SK-N-SH (cell line): Measurements from ENCODE around the gene HSPA6. TPM values are rescaled to one million over a fixed set of nuclear protein-coding genes. Genes with fewer than 3 reads are reported as not detected.
"Not testable (repeated sequence)": the region's sequence is repeated elsewhere in the genome, so short reads cannot be mapped to it uniquely, and the experiment has no call there.

Source experiments
- CTCF ChIA-PET: fragments of 300-600, 350-600 bp; formaldehyde crosslinking; extraction: SDS; loops from one replicate; lab custom pipeline; 2021; lab: Yijun Ruan, JAX
- POLR2A ChIA-PET: fragments of 350-600 bp; sonication (Branson Sonifier 250); formaldehyde crosslinking; extraction: SDS; loops from one replicate; lab custom pipeline; 2020; ENCODE audit warnings: antibody characterized with exemption, inconsistent platforms; lab: Yijun Ruan, JAX
- DNase-seq: peaks from one replicate; pipeline ENCODE4 v3.0.0; 2012
- H2AFZ ChIP-seq: fragments of 200-600 bp; sonication (generic); 2 replicates; pipeline ENCODE4 v1.8.1; 2016; ENCODE audit warnings: antibody characterized with exemption, mild to moderate bottlenecking, low read depth
- H3F3A ChIP-seq: fragments of 200-600 bp; sonication (generic); replicated peaks from 2 replicates; pipeline ENCODE3; 2016; ENCODE audit warnings: antibody characterized with exemption, mild to moderate bottlenecking; ENCODE audit not compliant: insufficient read depth
- H3K27ac ChIP-seq, 2 experiments: fragments of 200-500 bp in 1 of 2; fragments of 200-600 bp in 1 of 2; sonication (Bioruptor generic) in 1 of 2; sonication (generic), shearing (Covaris generic) in 1 of 2; 2 replicates each; pipeline versions ENCODE4 v1.5.1 to v1.6.1; 2014 to 2016; ENCODE audit warnings: low read depth in 2 of 2, inconsistent platforms in 1 of 2, low read length in 1 of 2, mild to moderate bottlenecking in 1 of 2, mixed read lengths in 1 of 2
- H3K27me3 ChIP-seq: fragments of 200-600 bp; sonication (generic), shearing (Covaris generic); 2 replicates; pipeline ENCODE4 v1.6.1; 2016; ENCODE audit warnings: mixed run types; ENCODE audit not compliant: insufficient read depth
- H3K36me3 ChIP-seq, 2 experiments: fragments of 200-500 bp in 1 of 2; fragments of 200-600 bp in 1 of 2; sonication (Bioruptor generic) in 1 of 2; sonication (generic) in 1 of 2; replicated peaks in 1 of 2; 2 replicates each; pipeline versions ENCODE3 to v1.5.1; 2014 to 2016; ENCODE audit warnings: low read length in 1 of 2, mild to moderate bottlenecking in 1 of 2; ENCODE audit not compliant: insufficient read depth in 2 of 2, control insufficient read depth in 1 of 2
- H3K4me1 ChIP-seq, 2 experiments: fragments of 200-500 bp in 1 of 2; fragments of 200-600 bp in 1 of 2; sonication (Bioruptor generic) in 1 of 2; sonication (generic), shearing (Covaris generic) in 1 of 2; 2 replicates each; pipeline versions ENCODE4 v1.5.1 to v1.6.1; 2014 to 2016; ENCODE audit warnings: low read depth in 1 of 2, low read length in 1 of 2, mixed run types in 1 of 2; ENCODE audit not compliant: insufficient read depth in 2 of 2, control insufficient read depth in 1 of 2
- H3K4me2 ChIP-seq: fragments of 200-600 bp; sonication (generic), shearing (Covaris generic); 2 replicates; pipeline ENCODE4 v1.6.1; 2017; ENCODE audit warnings: mixed run types
- H3K4me3 ChIP-seq, 2 experiments: fragments of 200-500 bp in 1 of 2; fragments of 200-600 bp in 1 of 2; sonication (Bioruptor generic) in 1 of 2; sonication (generic), shearing (Covaris generic) in 1 of 2; 2 replicates each; pipeline versions ENCODE4 v1.5.1 to v1.8.1; 2014 to 2016; ENCODE audit warnings: low read depth in 2 of 2, inconsistent platforms in 1 of 2, low read length in 1 of 2, mild to moderate bottlenecking in 1 of 2, mixed read lengths in 1 of 2, moderate library complexity in 1 of 2
- H3K79me2 ChIP-seq: fragments of 200-600 bp; sonication (generic); 2 replicates; pipeline ENCODE4 v1.8.1; 2017; ENCODE audit warnings: mild to moderate bottlenecking; ENCODE audit not compliant: insufficient read depth
- H3K9ac ChIP-seq: fragments of 200-600 bp; sonication (generic); 2 replicates; pipeline ENCODE4 v1.6.1; 2017; ENCODE audit warnings: mixed run types
- H3K9me2 ChIP-seq: fragments of 200-600 bp; sonication (generic); 2 replicates; pipeline ENCODE4 v1.6.1; 2017; ENCODE audit warnings: mixed run types
- H3K9me3 ChIP-seq: fragments of 200-600 bp; sonication (generic); 2 replicates; pipeline ENCODE4 v1.6.1; 2017; ENCODE audit warnings: mixed run types, mild to moderate bottlenecking, moderate library complexity
- H4K20me1 ChIP-seq: fragments of 200-600 bp; sonication (generic); 2 replicates; pipeline ENCODE4 v1.6.1; 2017; ENCODE audit warnings: mild to moderate bottlenecking, mixed run types; ENCODE audit not compliant: insufficient read depth
- CTCF ChIP-seq: fragments of 200-600 bp; sonication (generic); IDR thresholded peaks from 2 replicates; pipeline ENCODE4 v1.6.1; 2017; ENCODE audit warnings: antibody characterized with exemption, mild to moderate bottlenecking, moderate library complexity
- WGBS: methylation state at CpG from one replicate; pipeline ENCODE4 v1.1.6; 2017; ENCODE audit warnings: low lambda C conversion rate; 5-methylcytosine and 5-hydroxymethylcytosine counted together
- polyA plus RNA-seq, 3 experiments: library from polyadenylated mRNA; depleted of rRNA; stranded (reverse); fragments of >200 nt; gene quantifications; 2 replicates each; pipeline ENCODE4 v1.2.3, GENCODE V29; 2012

The HSPA6 gene
- polyA plus RNA-seq, 1 of the 3 experiments (the other 2 are of a cell fraction): 0.07 TPM

DNA sequence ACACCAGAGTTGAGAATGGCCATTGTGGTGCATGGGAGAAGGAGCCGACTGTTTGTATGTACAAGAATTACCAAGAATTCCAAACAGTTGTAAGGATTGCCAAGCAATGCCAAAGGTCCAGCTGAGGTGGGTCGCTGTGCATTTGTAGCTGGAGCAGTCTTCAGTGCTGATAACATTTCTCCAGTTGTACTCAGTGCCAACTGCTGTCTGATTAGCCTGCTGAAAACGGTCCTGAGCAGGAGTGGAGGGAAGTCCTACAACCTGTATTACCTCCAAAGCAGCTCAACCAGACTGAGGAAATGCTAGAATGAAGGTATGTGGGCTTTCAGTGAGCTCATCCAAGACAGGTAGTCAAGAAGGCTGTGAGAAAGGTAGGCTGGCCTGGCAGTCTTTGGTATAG, 31.8 kb downstream of the HSPA6 start:
- CTCF ChIA-PET, H3K36me3 ChIP-seq, H3K4me1 ChIP-seq, H2AFZ ChIP-seq, POLR2A ChIA-PET, H3F3A ChIP-seq, H3K4me3 ChIP-seq, H3K9me2 ChIP-seq, H3K4me2 ChIP-seq, DNase-seq, H3K27me3 ChIP-seq, H3K9ac ChIP-seq, H3K27ac ChIP-seq, H4K20me1 ChIP-seq, H3K79me2 ChIP-seq, H3K9me3 ChIP-seq: not testable (repeated sequence)
- 0% methylated on average over 3 of the region's 3 CpGs for WGBS

DNA sequence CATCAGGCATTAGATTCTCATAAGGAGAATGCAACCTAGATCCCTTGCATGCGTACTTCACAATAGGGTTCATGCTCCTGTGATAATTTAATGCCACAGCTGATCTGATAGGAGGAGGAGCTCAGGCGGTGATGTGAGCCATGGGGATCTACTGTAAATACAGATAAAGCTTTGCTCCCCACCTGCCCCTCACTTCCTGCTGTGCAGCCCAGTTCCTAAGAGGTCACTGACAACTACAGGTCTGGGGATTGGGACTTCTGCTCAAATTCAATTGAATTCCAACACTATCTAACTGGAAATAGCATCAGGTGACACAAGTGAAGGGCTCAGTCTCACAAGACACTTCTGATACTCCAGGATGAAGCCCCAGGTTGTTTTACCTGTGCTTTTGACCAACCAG, 32.6 kb downstream of the HSPA6 start:
- H3K79me2 ChIP-seq, H3K27ac ChIP-seq, H4K20me1 ChIP-seq, H3K27me3 ChIP-seq, H3K36me3 ChIP-seq, H3K4me3 ChIP-seq, DNase-seq, H3K4me1 ChIP-seq, H3K9me2 ChIP-seq, CTCF ChIA-PET, H3F3A ChIP-seq, H3K9me3 ChIP-seq, POLR2A ChIA-PET, H3K4me2 ChIP-seq, H3K9ac ChIP-seq, H2AFZ ChIP-seq: not testable (repeated sequence)
- WGBS: no CpG with 5 or more reads among the region's 2 CpGs

GRCh38 chr1:161557506-161558450, 33.4 kb downstream of the HSPA6 start:
- H3K9me3 ChIP-seq, H3F3A ChIP-seq, H3K9me2 ChIP-seq, H3K4me2 ChIP-seq, DNase-seq, POLR2A ChIA-PET, H3K27me3 ChIP-seq, H3K79me2 ChIP-seq, H3K36me3 ChIP-seq, H3K27ac ChIP-seq, CTCF ChIA-PET, H3K9ac ChIP-seq, H4K20me1 ChIP-seq, H3K4me3 ChIP-seq, H3K4me1 ChIP-seq, H2AFZ ChIP-seq: not testable (repeated sequence)
- 4% methylated on average over 5 of the region's 6 CpGs for WGBS

- H3K4me3 ChIP-seq, CTCF ChIA-PET, H3K36me3 ChIP-seq, H3K9ac ChIP-seq, H3K27ac ChIP-seq, POLR2A ChIA-PET, DNase-seq, H3K9me2 ChIP-seq, H3K4me1 ChIP-seq, H3K79me2 ChIP-seq, H3F3A ChIP-seq, H4K20me1 ChIP-seq, H3K4me2 ChIP-seq, H3K9me3 ChIP-seq: not testable (repeated sequence)
- Histone ChIP-seq H2AFZ (0 out of 2 replicates have a peak overlapping the region, but pooled peaks have one; percentile 29), H3K27me3 (peaks cover 22% of the 10 kb centered on the region; the same call in 1 of the 2 replicates)
- TF ChIP-seq CTCF: peak; percentile 17; the same call in 1 of the 2 replicates
- WGBS: 15% methylated on average over 4 of the region's 4 CpGs
These were observed 36.8 kb downstream of the HSPA6 start for GRCh38 chr1:161560960-161561715.

GRCh38 chr1:161562441-161562840, 38.1 kb downstream of the HSPA6 start:
- POLR2A ChIA-PET, H3K27ac ChIP-seq, H3K4me3 ChIP-seq, H3K9me2 ChIP-seq, H3K4me1 ChIP-seq, DNase-seq, H3F3A ChIP-seq, H3K36me3 ChIP-seq, H2AFZ ChIP-seq, H3K79me2 ChIP-seq, H3K4me2 ChIP-seq, H3K9ac ChIP-seq, CTCF ChIA-PET, H3K9me3 ChIP-seq, H4K20me1 ChIP-seq: not testable (repeated sequence)
- WGBS: 14% methylated on average over 3 of the region's 3 CpGs
- H3K27me3 ChIP-seq: peaks cover 19% of the 10 kb centered on the region; the same call in 1 of the 2 replicates
